Endothelial cell of umbilical vein (primary cell): ENCODE measurements around the gene FBN3. TPM values are rescaled to one million over a fixed set of nuclear protein-coding genes. Genes with fewer than 3 reads are reported as not detected.

Experiments used
- BruUV-seq: library from RNA; stranded (reverse); fragments of 400-500 nt; replicated peaks from 2 replicates; lab custom pipeline; 2021; lab: Mats Ljungman, UMichigan
- CTCF ChIA-PET: fragments of 300-600, 350-600 bp; sonication (Branson Sonifier 250); formaldehyde crosslinking; loops from one replicate; lab custom pipeline; 2021; ENCODE audit warnings: antibody characterized with exemption, inconsistent platforms; lab: Charles Lee
- POLR2A ChIA-PET: fragments of 300-600, 350-600 bp; sonication (Branson Sonifier 250); formaldehyde crosslinking; loops from one replicate; lab custom pipeline; 2021; ENCODE audit warnings: antibody characterized with exemption, inconsistent platforms; lab: Charles Lee
- DNase-seq: peaks from one replicate; pipeline ENCODE4 v3.0.0-alpha.2; 2011; ENCODE audit warnings: low read depth, low spot score
- FAIRE-seq: peaks from 2 replicates; lab custom pipeline; 2011; peaks lifted over from hg19 to GRCh38; lab: Jason Lieb, UNC
- H2AFZ ChIP-seq: 2 replicates; pipeline ENCODE4 v1.6.0; 2012; ENCODE audit warnings: low read depth, low read length, control low read depth, inconsistent platforms
- H3K27ac ChIP-seq: 2 replicates; pipeline ENCODE4 v1.5.1; 2011; ENCODE audit warnings: low read depth, mild to moderate bottlenecking, control low read depth, low read length, moderate library complexity; ENCODE audit not compliant: insufficient read depth
- H3K27me3 ChIP-seq, 2 experiments: 2 replicates each; pipeline versions ENCODE4 v1.6.0 to v1.6.1; 2011; ENCODE audit warnings: low read length in 2 of 2, mixed read lengths in 1 of 2; ENCODE audit not compliant: control insufficient read depth in 2 of 2, insufficient read depth in 2 of 2
- H3K36me3 ChIP-seq, 2 experiments: 2 replicates in 1 of 2; 3 replicates in 1 of 2; pipeline ENCODE4 v1.5.1; 2011; ENCODE audit warnings: low read length in 2 of 2, mild to moderate bottlenecking in 1 of 2, moderate library complexity in 1 of 2; ENCODE audit not compliant: control insufficient read depth in 2 of 2, insufficient read depth in 2 of 2; ENCODE audit errors: extremely low read depth in 1 of 2
- H3K4me1 ChIP-seq: 3 replicates; pipeline ENCODE4 v1.5.1; 2011; ENCODE audit warnings: mild to moderate bottlenecking, low read length; ENCODE audit not compliant: control insufficient read depth, insufficient read depth; ENCODE audit errors: extremely low read depth
- H3K4me2 ChIP-seq: 2 replicates; pipeline ENCODE4 v1.6.1; 2011; ENCODE audit warnings: low read length, control low read depth, mixed read lengths; ENCODE audit not compliant: insufficient read depth
- H3K4me3 ChIP-seq, 3 experiments: fragments of 200-600 bp in 1 of 3; sonication (generic), shearing (Covaris generic) in 1 of 3; replicated peaks in 1 of 3; 2 replicates each; pipeline ENCODE4 v1.5.1; 2011 to 2016; ENCODE audit warnings: control low read depth in 3 of 3, low read length in 3 of 3, mild to moderate bottlenecking in 2 of 3, inconsistent platforms in 1 of 3, low read depth in 1 of 3, moderate library complexity in 1 of 3; ENCODE audit not compliant: insufficient read depth in 1 of 3
- H3K79me2 ChIP-seq: 2 replicates; pipeline ENCODE4 v1.6.0; 2012; ENCODE audit warnings: low read length, inconsistent platforms; ENCODE audit not compliant: control insufficient read depth, insufficient read depth
- H3K9ac ChIP-seq: replicated peaks from 2 replicates; pipeline ENCODE3; 2011; ENCODE audit warnings: low read length, control low read depth; ENCODE audit not compliant: insufficient read depth; ENCODE audit errors: extremely low read depth
- H3K9me1 ChIP-seq: replicated peaks from 3 replicates; pipeline ENCODE4 v1.6.0; 2011; ENCODE audit warnings: mild to moderate bottlenecking, low read length; ENCODE audit not compliant: control insufficient read depth, insufficient read depth; ENCODE audit errors: extremely low read depth
- H3K9me3 ChIP-seq: replicated peaks from 2 replicates; pipeline ENCODE4 v1.5.1; 2012; ENCODE audit warnings: low read length, inconsistent platforms; ENCODE audit not compliant: control insufficient read depth, insufficient read depth
- H4K20me1 ChIP-seq: replicated peaks from 2 replicates; pipeline ENCODE3; 2011; ENCODE audit warnings: mild to moderate bottlenecking, low read length; ENCODE audit not compliant: control insufficient read depth, insufficient read depth; ENCODE audit errors: extremely low read depth
- CTCF ChIP-seq, 2 donors: IDR thresholded peaks; 1 replicate in 1 of 2; 2 replicates in 1 of 2; pipeline ENCODE4 v1.5.1; 2011; ENCODE audit warnings: low read length in 2 of 2, mild to moderate bottlenecking in 2 of 2, moderate library complexity in 2 of 2, control low read depth in 1 of 2, inconsistent platforms in 1 of 2, low read depth in 1 of 2; ENCODE audit not compliant: insufficient read depth in 1 of 2; ENCODE audit errors: extremely low read depth in 1 of 2
- EZH2 ChIP-seq: IDR thresholded peaks from 2 replicates; pipeline ENCODE4 v1.6.1; 2012; ENCODE audit warnings: borderline replicate concordance, low read depth, mild to moderate bottlenecking, moderate library complexity, low read length, inconsistent platforms; ENCODE audit not compliant: severe bottlenecking
- FOS ChIP-seq: IDR thresholded peaks from 2 replicates; pipeline ENCODE4 v1.6.1; 2011; ENCODE audit warnings: mild to moderate bottlenecking, low read length, moderate library complexity, borderline replicate concordance; ENCODE audit not compliant: insufficient read depth
- GATA2 ChIP-seq: IDR thresholded peaks from 2 replicates; pipeline ENCODE4 v1.7.0; 2011; ENCODE audit warnings: low read depth, mild to moderate bottlenecking, moderate library complexity, mixed read lengths, low read length; ENCODE audit not compliant: insufficient read length, insufficient read depth
- JUN ChIP-seq: IDR thresholded peaks from 2 replicates; pipeline ENCODE4 v1.6.1; 2011; ENCODE audit warnings: borderline replicate concordance, low read depth; ENCODE audit not compliant: insufficient read length, insufficient read depth
- MAX ChIP-seq: IDR thresholded peaks from 2 replicates; pipeline ENCODE4 v1.6.1; 2011; ENCODE audit not compliant: insufficient read depth, insufficient read length
- MYC ChIP-seq: IDR thresholded peaks from one replicate; pipeline ENCODE4 v1.6.1; 2011; ENCODE audit warnings: mild to moderate bottlenecking, low read depth, low read length
- POLR2A ChIP-seq: IDR thresholded peaks from 2 replicates; pipeline ENCODE4 v1.6.1; 2012; ENCODE audit warnings: low read depth, mild to moderate bottlenecking, control low read depth, low read length
- POLR2AphosphoS5 ChIP-seq: IDR thresholded peaks from 2 replicates; pipeline ENCODE4 v1.6.1; 2012; ENCODE audit warnings: low read depth, mild to moderate bottlenecking, control low read depth, low read length, moderate library complexity; ENCODE audit not compliant: insufficient read depth
- dilution Hi-C: fragments of 300-500 bp; cut with MboI; formaldehyde crosslinking; loops from one replicate; pipeline ENCODE4 v1.15.0; 2019; ENCODE audit warnings: low sequenced_read_pairs; ENCODE audit not compliant: extremely low pct_ligation_motif_present
- intact Hi-C: fragments of 100-400 bp; cut with micrococcal nuclease; formaldehyde crosslinking; loops from one replicate; pipeline ENCODE4 v1.10.0; 2022
- polyA plus RNA-seq, 4 experiments: library from polyadenylated mRNA; depleted of rRNA in 3 of 4; stranded (reverse) in 3 of 4; unstranded in 1 of 4; fragments of >200 nt; gene quantifications; 2 replicates each; pipeline versions ENCODE4 v1.2.1 to v1.2.3, GENCODE V29; 2011 to 2012; ENCODE audit warnings: missing spikeins in 1 of 4
- total RNA-seq: library from RNA; stranded (reverse); gene quantifications from 2 replicates; pipeline ENCODE4 v1.2.3, GENCODE V29; 2021

FBN3 gene
- total and polyA plus RNA-seq, 2 donors (not counting 3 experiments of a cell fraction or from before 2014, with no cell fraction given): not detected

- BruUV-seq: no TSS peak
- intact Hi-C loops: no loop called here
- no peak overlapping the region for H3K4me3 ChIP-seq
Measured at GRCh38 chr19:8148410-8149260, 757 bp downstream of the FBN3 start.

DNA sequence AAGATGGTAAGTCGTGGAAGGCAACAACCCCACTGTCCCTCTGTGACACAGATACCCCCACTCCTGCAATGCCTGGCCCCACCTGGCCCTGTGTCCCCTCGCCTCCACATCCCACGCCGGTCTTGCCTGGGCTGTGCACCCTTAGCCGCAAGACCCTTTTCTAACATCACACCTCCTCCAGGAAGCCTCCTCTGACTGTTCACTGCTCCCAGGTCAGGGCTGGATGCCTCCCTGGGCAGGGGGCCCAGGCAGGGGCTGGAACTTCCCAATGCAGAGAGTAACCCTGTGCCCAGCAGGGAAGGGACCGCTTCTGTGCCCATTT lies 1.3 kb downstream of the FBN3 start:
- FAIRE-seq (no peak), DNase-seq (no peak)
- no peak overlapping the region for H3K9ac ChIP-seq
- H3K4me1 ChIP-seq: no peaks in the 10 kb centered on the region
- H3K27me3 ChIP-seq: peaks cover 19 to 25% of the 10 kb centered on the region in 2 experiments
- no peak overlapping the region for H3K4me2 ChIP-seq
- no peak overlapping the region for H2AFZ ChIP-seq
- H3K79me2 ChIP-seq: no peaks in the 10 kb centered on the region
- ChIA-PET CTCF (no interaction called here), POLR2A (no interaction called here)
- intact Hi-C loops: no loop called here
- no peaks in the 10 kb centered on the region for H3K9me3 ChIP-seq
- H3K27ac ChIP-seq: no peak overlapping the region
- no peaks in the 10 kb centered on the region for H3K36me3 ChIP-seq
- no TSS peak for BruUV-seq
- dilution Hi-C loops: no loop called here
- H4K20me1 ChIP-seq: no peaks in the 10 kb centered on the region
- TF ChIP-seq EZH2 (no peak), MYC (no peak), FOS (no peak), POLR2A (no peak), POLR2AphosphoS5 (no peak), GATA2 (no peak), JUN (no peak), MAX (no peak), CTCF (IDR thresholded peaks at IDR 0.05; ENCODE audit: extremely low read depth in 1 of 2, insufficient read depth in 1 of 2, low read depth in 1 of 2, low read length in 2 of 2) (no peak)
- H3K4me3 ChIP-seq: no peak overlapping the region
- H3K9me1 ChIP-seq: no peaks in the 10 kb centered on the region

More at GRCh38 chr19:8148410-8149260, 757 bp downstream of the FBN3 start:
- no peaks in the 10 kb centered on the region for H3K9me3 ChIP-seq
- peaks cover 19 to 27% of the 10 kb centered on the region in 2 experiments for H3K27me3 ChIP-seq
- no peaks in the 10 kb centered on the region for H4K20me1 ChIP-seq
- no peak overlapping the region for H3K4me2 ChIP-seq
- CTCF ChIA-PET: no interaction called here
- FAIRE-seq (no peak), DNase-seq (no peak)
- no peaks in the 10 kb centered on the region for H3K36me3 ChIP-seq
- no peaks in the 10 kb centered on the region for H3K79me2 ChIP-seq
- H3K9me1 ChIP-seq: no peaks in the 10 kb centered on the region
- no peak overlapping the region for H3K27ac ChIP-seq
- H3K9ac ChIP-seq: no peak overlapping the region
- dilution Hi-C loops: no loop called here
- no peaks in the 10 kb centered on the region for H3K4me1 ChIP-seq
- POLR2A ChIA-PET: no interaction called here
- no peak overlapping the region for H2AFZ ChIP-seq
- TF ChIP-seq POLR2A (no peak), EZH2 (peak; percentile 70)
